HS-27A (cell line): ENCODE measurements around the gene TEAD3.
A peak's percentile ranks its signal among the peaks of the same experiment; 100 is the strongest.
"Not testable (repeated sequence)": the region's sequence is repeated elsewhere in the genome, so short reads cannot be mapped to it uniquely, and the experiment has no call there.

Source experiments
- DNase-seq: peaks from one replicate; pipeline ENCODE4 v3.0.0-alpha.2; 2012; ENCODE audit warnings: low read depth, missing footprints

TEAD3 gene

GRCh38 chr6:35496841-35497570, at the start of gene TEAD3:
TSS of gene TEAD3 (minus strand) at chr6:35497079.
- DNase-seq: no peak

GRCh38 chr6:35544769-35545361, 48.0 kb upstream of the TEAD3 start:
- no peak for DNase-seq

GRCh38 chr6:35543459-35544193, 46.7 kb upstream of the TEAD3 start:
- DNase-seq: no peak

- no peak for DNase-seq
Observed at GRCh38 chr6:35541836-35542235, 45.0 kb upstream of the TEAD3 start.

- DNase-seq: no peak
Observed at GRCh38 chr6:35539223-35539622, 42.3 kb upstream of the TEAD3 start.

- not testable (repeated sequence) for DNase-seq
Observed at GRCh38 chr6:35535847-35536246, 39.0 kb upstream of the TEAD3 start.

GRCh38 chr6:35534407-35535170, 37.7 kb upstream of the TEAD3 start:
- no peak for DNase-seq

- no peak for DNase-seq
Observed at GRCh38 chr6:35533981-35534380, 37.1 kb upstream of the TEAD3 start.

GRCh38 chr6:35532126-35532525, 35.2 kb upstream of the TEAD3 start:
- no peak for DNase-seq

- DNase-seq: no peak
Observed at GRCh38 chr6:35524380-35525020, 27.6 kb upstream of the TEAD3 start.

- DNase-seq: peak; percentile 29
Observed at GRCh38 chr6:35522660-35523658, 26.1 kb upstream of the TEAD3 start.

- no peak for DNase-seq
Observed at GRCh38 chr6:35522151-35522550, 25.3 kb upstream of the TEAD3 start.

- DNase-seq: no peak
Observed at GRCh38 chr6:35521235-35521634, 24.4 kb upstream of the TEAD3 start.

- DNase-seq: no peak
Observed at GRCh38 chr6:35519313-35520015, 22.6 kb upstream of the TEAD3 start.

- no peak for DNase-seq
Observed at GRCh38 chr6:35518566-35519312, 21.9 kb upstream of the TEAD3 start.

GRCh38 chr6:35517978-35518377, 21.1 kb upstream of the TEAD3 start:
- not testable (repeated sequence) for DNase-seq

GRCh38 chr6:35516712-35517111, 19.8 kb upstream of the TEAD3 start:
- DNase-seq: no peak

- DNase-seq: not testable (repeated sequence)
Observed at GRCh38 chr6:35515939-35516338, 19.1 kb upstream of the TEAD3 start.

- no peak for DNase-seq
Observed at GRCh38 chr6:35514587-35514986, 17.7 kb upstream of the TEAD3 start.
